GM19240 (cell line): ENCODE measurements around the gene TCHP.
"Not testable (repeated sequence)": the region's sequence is repeated elsewhere in the genome, so short reads cannot be mapped to it uniquely, and the experiment has no call there.

Experiments
- DNase-seq: peaks from one replicate; pipeline ENCODE4 v3.0.0; 2011; ENCODE audit warnings: low spot score; ENCODE audit not compliant: insufficient read length

Gene TCHP

GRCh38 chr12:109899783-109900751 is at the start of gene TCHP:
Gene TCHP, plus strand, starts transcription at chr12:109900274. Its CDS starts 2,753 bp downstream, at chr12:109903027.
- peak; percentile 88 for DNase-seq

GRCh38 chr12:109850518-109850917 is 49.6 kb upstream of the TCHP start:
- not testable (repeated sequence) for DNase-seq

- no peak for DNase-seq
These were observed 44.7 kb upstream of the TCHP start for GRCh38 chr12:109855377-109855776.

GRCh38 chr12:109857715-109858114 is 42.4 kb upstream of the TCHP start:
- DNase-seq: no peak

GRCh38 chr12:109858764-109859163 is 41.3 kb upstream of the TCHP start:
- no peak for DNase-seq

GRCh38 chr12:109860977-109861376 is 39.1 kb upstream of the TCHP start:
- no peak for DNase-seq

- no peak for DNase-seq
These were observed 38.3 kb upstream of the TCHP start for GRCh38 chr12:109861689-109862314.

- DNase-seq: not testable (repeated sequence)
These were observed 37.6 kb upstream of the TCHP start for GRCh38 chr12:109862491-109862890.

GRCh38 chr12:109863847-109864712 is 36.0 kb upstream of the TCHP start:
- DNase-seq: no peak

GRCh38 chr12:109864916-109865315 is 35.2 kb upstream of the TCHP start:
- DNase-seq: no peak

GRCh38 chr12:109868182-109869051 is 31.7 kb upstream of the TCHP start:
- no peak for DNase-seq

- no peak for DNase-seq
These were observed 29.4 kb upstream of the TCHP start for GRCh38 chr12:109870648-109871047.

- DNase-seq: no peak
These were observed 28.3 kb upstream of the TCHP start for GRCh38 chr12:109871668-109872314.

- no peak for DNase-seq
These were observed 26.4 kb upstream of the TCHP start for GRCh38 chr12:109873653-109874052.

- DNase-seq: no peak
These were observed 24.4 kb upstream of the TCHP start for GRCh38 chr12:109875572-109876131.

GRCh38 chr12:109876406-109876805 is 23.7 kb upstream of the TCHP start:
- DNase-seq: no peak

GRCh38 chr12:109877504-109878246 is 22.4 kb upstream of the TCHP start:
- no peak for DNase-seq

- DNase-seq: no peak
These were observed 21.8 kb upstream of the TCHP start for GRCh38 chr12:109878247-109878625.

GRCh38 chr12:109878749-109879148 is 21.3 kb upstream of the TCHP start:
- DNase-seq: no peak
